ENCODE results near the gene WDR74. TPM values are rescaled to one million over a fixed set of nuclear protein-coding genes. Genes with fewer than 3 reads are reported as not detected.
"Not testable (repeated sequence)": the region's sequence is repeated elsewhere in the genome, so short reads cannot be mapped to it uniquely, and the experiment has no call there.

WDR74 gene
- total RNA-seq, 1 donor from 2014 or later = 42.2 TPM

DNA sequence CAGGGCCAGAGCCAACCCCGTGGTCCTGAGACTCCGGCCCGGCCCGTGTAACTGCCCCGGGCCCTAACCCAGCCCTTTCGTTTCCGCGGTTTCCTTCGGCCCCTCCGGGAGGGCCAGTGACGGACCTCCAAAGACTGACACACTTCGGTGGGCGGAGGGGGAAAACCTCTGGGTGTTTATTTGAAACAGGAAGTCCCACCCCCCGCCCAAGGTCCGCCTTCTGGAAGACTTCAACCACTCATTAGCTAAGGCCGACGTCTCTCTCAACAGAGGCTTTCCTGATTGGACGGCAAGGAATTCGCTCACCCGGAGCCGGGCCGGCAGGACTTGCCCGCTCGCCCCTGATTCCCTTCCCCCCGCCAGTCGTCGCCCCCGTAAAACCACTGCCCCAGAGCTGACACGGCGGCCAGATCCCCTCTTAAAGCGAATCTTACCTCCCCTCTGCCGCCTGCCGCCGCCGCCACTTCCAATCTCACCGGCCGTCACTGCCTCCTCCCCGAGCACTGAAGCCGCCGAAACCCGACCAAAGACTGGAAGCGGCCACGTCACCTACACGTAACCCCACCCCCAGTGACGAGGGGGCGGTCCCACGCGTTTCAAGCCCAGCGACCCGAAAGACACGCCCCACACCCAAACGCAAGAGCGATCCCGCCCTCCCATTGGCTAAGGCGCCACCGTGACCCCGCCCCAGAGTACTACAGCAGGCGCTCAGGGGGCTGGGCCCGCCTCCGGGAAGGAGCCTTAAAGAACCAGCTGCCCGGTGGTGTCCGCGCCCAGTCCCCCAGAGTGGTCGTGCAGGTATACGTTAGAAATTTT lies 7.7 kb downstream of the WDR74 start, which contains the start of gene STX5:
STX5 (minus strand) TSS at position 532 of the 816 bp plus-strand sequence. CDS start 808 bp downstream, outside the sequence.
- peak within 1 kb of the TSS; percentile 99 for H3K4me3 Mint-ChIP-seq (ENCODE audit: unreplicated experiment)
- H3K4me1 Mint-ChIP-seq (ENCODE audit: unreplicated experiment) = peaks cover 23% of the 10 kb centered on the region
- peaks cover 15% of the 10 kb centered on the region for H3K27me3 Mint-ChIP-seq (ENCODE audit: unreplicated experiment)
- TF ChIP-seq, protein P1, sequence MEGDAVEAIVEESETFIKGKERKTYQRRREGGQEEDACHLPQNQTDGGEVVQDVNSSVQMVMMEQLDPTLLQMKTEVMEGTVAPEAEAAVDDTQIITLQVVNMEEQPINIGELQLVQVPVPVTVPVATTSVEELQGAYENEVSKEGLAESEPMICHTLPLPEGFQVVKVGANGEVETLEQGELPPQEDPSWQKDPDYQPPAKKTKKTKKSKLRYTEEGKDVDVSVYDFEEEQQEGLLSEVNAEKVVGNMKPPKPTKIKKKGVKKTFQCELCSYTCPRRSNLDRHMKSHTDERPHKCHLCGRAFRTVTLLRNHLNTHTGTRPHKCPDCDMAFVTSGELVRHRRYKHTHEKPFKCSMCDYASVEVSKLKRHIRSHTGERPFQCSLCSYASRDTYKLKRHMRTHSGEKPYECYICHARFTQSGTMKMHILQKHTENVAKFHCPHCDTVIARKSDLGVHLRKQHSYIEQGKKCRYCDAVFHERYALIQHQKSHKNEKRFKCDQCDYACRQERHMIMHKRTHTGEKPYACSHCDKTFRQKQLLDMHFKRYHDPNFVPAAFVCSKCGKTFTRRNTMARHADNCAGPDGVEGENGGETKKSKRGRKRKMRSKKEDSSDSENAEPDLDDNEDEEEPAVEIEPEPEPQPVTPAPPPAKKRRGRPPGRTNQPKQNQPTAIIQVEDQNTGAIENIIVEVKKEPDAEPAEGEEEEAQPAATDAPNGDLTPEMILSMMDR (IDR thresholded peaks at IDR 0.05; ENCODE audit: unreplicated experiment) = no peak
- peak within 1 kb of the TSS; percentile 99 for H3K27ac Mint-ChIP-seq (ENCODE audit: unreplicated experiment)
- peaks cover 37% of the 10 kb centered on the region for H3K36me3 Mint-ChIP-seq (ENCODE audit: low read depth, unreplicated experiment)
- H3K9me3 Mint-ChIP-seq (ENCODE audit: unreplicated experiment) = no peaks in the 10 kb centered on the region
- DNase-seq (ENCODE audit: low spot score) = peak; percentile 99

DNA sequence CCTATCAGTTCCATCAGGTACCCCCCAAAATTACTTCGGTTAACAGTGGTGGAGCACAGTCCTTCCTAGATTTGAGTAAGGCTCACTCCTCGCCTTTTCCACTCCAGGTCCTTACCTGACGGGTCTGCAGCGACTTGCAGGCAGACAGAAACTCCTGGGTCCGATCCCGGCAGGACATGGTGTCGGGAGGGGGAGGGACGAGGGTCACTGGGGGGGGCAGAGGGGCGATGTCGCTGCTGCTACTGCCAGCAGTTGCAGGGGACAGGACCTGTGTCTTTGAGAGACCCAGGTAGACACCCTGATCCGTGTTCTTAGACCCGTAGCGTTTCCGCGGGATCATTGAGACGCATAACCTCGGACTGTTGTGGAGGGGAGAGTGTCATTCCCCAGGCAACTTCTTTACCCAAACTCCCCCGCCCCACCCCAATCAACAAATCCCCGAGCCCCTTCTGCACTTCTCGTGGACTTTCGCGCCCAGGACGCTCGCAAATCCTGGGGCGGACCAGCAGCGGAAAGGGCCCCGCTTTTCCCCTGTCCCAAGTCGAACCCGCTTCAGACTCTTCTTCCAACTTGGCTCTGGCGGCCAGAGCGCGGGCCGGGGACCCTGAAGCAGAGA lies 8.4 kb downstream of the WDR74 start:
- H3K4me3 Mint-ChIP-seq (ENCODE audit: unreplicated experiment) = peak overlapping the region; percentile 99
- peaks cover 32% of the 10 kb centered on the region for H3K36me3 Mint-ChIP-seq (ENCODE audit: low read depth, unreplicated experiment)
- H3K9me3 Mint-ChIP-seq (ENCODE audit: unreplicated experiment) = no peaks in the 10 kb centered on the region
- TF ChIP-seq, protein P1 (IDR thresholded peaks at IDR 0.05; ENCODE audit: unreplicated experiment) = no peak
- DNase-seq (ENCODE audit: low spot score) = no peak
- H3K27me3 Mint-ChIP-seq (ENCODE audit: unreplicated experiment) = peaks cover 15% of the 10 kb centered on the region
- peaks cover 20% of the 10 kb centered on the region for H3K4me1 Mint-ChIP-seq (ENCODE audit: unreplicated experiment)
- peak overlapping the region; percentile 99 for H3K27ac Mint-ChIP-seq (ENCODE audit: unreplicated experiment)

DNA sequence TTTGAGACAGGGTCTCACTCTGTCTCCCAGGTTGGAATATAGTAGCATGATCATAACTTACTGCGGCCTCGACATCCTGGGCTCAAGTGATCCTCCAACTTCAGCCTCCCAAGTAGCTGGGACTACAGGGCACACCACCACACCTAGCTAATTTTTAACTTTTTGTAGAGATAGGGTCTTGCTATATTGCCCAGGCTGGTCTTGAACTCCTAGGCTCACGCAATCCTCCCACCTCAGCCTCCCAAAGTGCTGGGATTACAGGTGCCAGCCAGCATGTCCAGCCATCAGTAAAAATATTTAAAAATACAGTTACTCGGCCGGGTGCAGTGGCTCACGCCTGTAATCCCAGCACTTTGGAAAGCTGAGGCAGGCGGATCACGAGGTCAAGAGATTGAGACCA lies 11.3 kb downstream of the WDR74 start:
- H3K27ac Mint-ChIP-seq (ENCODE audit: unreplicated experiment); H3K9me3 Mint-ChIP-seq (ENCODE audit: unreplicated experiment); DNase-seq (ENCODE audit: low spot score); H3K4me3 Mint-ChIP-seq (ENCODE audit: unreplicated experiment): not testable (repeated sequence)
- H3K27me3 Mint-ChIP-seq (ENCODE audit: unreplicated experiment) = peaks cover 12% of the 10 kb centered on the region
- peaks cover 44% of the 10 kb centered on the region for H3K36me3 Mint-ChIP-seq (ENCODE audit: low read depth, unreplicated experiment)
- peaks cover 18% of the 10 kb centered on the region for H3K4me1 Mint-ChIP-seq (ENCODE audit: unreplicated experiment)

DNA sequence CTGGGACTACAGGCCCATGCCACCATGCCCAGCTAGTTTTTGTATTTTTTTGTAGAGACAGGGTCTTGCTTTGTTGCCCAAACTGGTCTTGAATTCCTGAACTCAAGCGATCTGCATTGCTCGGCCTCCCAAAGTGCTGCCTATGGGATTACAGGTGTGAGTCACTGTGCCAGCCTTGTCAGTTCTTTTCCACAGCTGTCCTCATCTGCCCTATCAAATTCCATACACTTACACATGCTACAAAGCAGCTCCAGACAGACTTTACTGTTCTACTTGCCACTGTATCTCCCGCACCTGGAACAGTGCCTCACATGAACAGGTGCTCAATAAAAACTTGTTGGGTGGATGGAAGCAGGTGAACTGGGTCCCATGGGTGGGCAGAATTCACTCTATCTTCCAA lies 15.7 kb downstream of the WDR74 start:
- peak overlapping the region; percentile 51 for H3K4me3 Mint-ChIP-seq (ENCODE audit: unreplicated experiment)
- TF ChIP-seq, protein P1 (IDR thresholded peaks at IDR 0.05; ENCODE audit: unreplicated experiment) = no peak
- H3K9me3 Mint-ChIP-seq (ENCODE audit: unreplicated experiment) = no peaks in the 10 kb centered on the region
- no peak overlapping the region for H3K27ac Mint-ChIP-seq (ENCODE audit: unreplicated experiment)
- no peak for DNase-seq (ENCODE audit: low spot score)
- H3K4me1 Mint-ChIP-seq (ENCODE audit: unreplicated experiment) = no peaks in the 10 kb centered on the region
- H3K36me3 Mint-ChIP-seq (ENCODE audit: low read depth, unreplicated experiment) = peaks cover 54% of the 10 kb centered on the region
- H3K27me3 Mint-ChIP-seq (ENCODE audit: unreplicated experiment) = peaks cover 4% of the 10 kb centered on the region

DNA sequence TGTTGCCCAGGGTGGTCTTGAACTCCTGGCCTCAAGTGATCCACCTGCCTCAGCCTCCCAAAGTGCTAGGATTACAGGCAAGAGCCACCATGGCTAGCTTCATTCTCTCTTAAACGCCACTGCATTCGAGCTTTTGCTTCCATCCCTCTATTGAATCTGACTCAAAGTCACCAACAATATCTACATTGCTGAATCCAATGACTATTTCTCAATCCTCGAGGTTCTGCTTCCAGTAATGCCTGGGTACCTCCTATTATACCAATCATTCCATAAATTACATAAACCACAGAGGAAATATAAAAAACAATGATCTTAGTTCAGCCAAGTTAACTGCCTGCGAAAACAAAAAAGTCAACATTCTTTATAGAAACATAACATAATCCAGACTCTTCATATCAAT lies 22.3 kb downstream of the WDR74 start:
- Mint-ChIP-seq H3K27me3 (ENCODE audit: unreplicated experiment) (no peaks in the 10 kb centered on the region), H3K36me3 (ENCODE audit: low read depth, unreplicated experiment) (peaks cover 18% of the 10 kb centered on the region), H3K4me3 (ENCODE audit: unreplicated experiment) (peak overlapping the region; percentile 75), H3K9me3 (ENCODE audit: unreplicated experiment) (no peaks in the 10 kb centered on the region), H3K4me1 (ENCODE audit: unreplicated experiment) (no peaks in the 10 kb centered on the region), H3K27ac (ENCODE audit: unreplicated experiment) (no peak overlapping the region)
- no peak for DNase-seq (ENCODE audit: low spot score)
- TF ChIP-seq, protein P1 (IDR thresholded peaks at IDR 0.05; ENCODE audit: unreplicated experiment) = no peak

All from endothelial cell (in vitro differentiated cells).